Skeletal muscle tissue (tissue), 4 donors: ENCODE measurements around the gene DUSP14. TPM values are rescaled to one million over a fixed set of nuclear protein-coding genes. Genes with fewer than 3 reads are reported as not detected.

Source experiments
- H3K27ac ChIP-seq: one replicate; pipeline ENCODE4 v1.7.0; 2013; ENCODE audit warnings: mild to moderate bottlenecking, low read depth, low read length, inconsistent platforms
- H3K27me3 ChIP-seq, 3 donors: one replicate each; pipeline ENCODE4 v1.7.0; 2013; ENCODE audit warnings: low read length in 3 of 3; ENCODE audit not compliant: control insufficient read depth in 3 of 3, insufficient read depth in 3 of 3
- H3K36me3 ChIP-seq, 3 donors: one replicate each; pipeline ENCODE4 v1.7.0; 2013; ENCODE audit warnings: low read length in 3 of 3; ENCODE audit not compliant: control insufficient read depth in 3 of 3, insufficient read depth in 3 of 3
- H3K4me1 ChIP-seq, 3 donors: one replicate each; pipeline ENCODE4 v1.7.0; 2013; ENCODE audit warnings: low read length in 3 of 3, mild to moderate bottlenecking in 3 of 3; ENCODE audit not compliant: control insufficient read depth in 3 of 3, insufficient read depth in 3 of 3
- H3K4me3 ChIP-seq, 3 donors: one replicate each; pipeline ENCODE4 v1.7.0; 2013; ENCODE audit warnings: low read length in 3 of 3
- H3K9ac ChIP-seq, 3 donors: one replicate each; pipeline ENCODE4 v1.7.0; 2013; ENCODE audit warnings: low read length in 3 of 3, mild to moderate bottlenecking in 3 of 3, moderate library complexity in 2 of 3, low read depth in 1 of 3
- H3K9me3 ChIP-seq, 3 donors: one replicate each; pipeline ENCODE4 v1.7.0; 2013; ENCODE audit warnings: low read length in 3 of 3; ENCODE audit not compliant: control insufficient read depth in 3 of 3
- total RNA-seq: library from RNA; depleted of rRNA; stranded (reverse); fragments of >200 nt; gene quantifications from one replicate; pipeline ENCODE4 v1.2.3, GENCODE V29; 2014
- donor health status: Osteomylitis.

Gene DUSP14
- total RNA-seq, 1 donor from 2014 or later, result 9.4 TPM

DNA sequence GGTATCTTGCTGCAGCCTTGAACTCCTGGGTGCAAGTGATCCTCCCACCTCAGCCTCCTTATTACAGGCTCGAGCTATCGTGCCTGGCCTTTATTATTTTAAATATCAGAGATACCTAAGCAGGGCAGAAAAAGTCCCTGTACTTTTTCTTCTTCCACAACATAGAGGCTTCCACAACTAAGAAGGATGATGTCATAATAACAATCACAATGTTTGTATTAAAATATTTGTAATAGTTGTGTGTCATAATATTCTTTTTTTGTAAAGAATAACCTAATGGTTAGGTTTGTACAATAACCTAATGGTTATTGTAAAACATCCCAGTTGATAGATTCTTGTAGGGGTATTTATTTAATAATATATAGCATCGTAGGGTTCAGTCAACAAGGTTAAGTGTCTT is 26.7 kb upstream of the DUSP14 start:
- H3K9me3 ChIP-seq, result no peaks in the 10 kb centered on the region
- no peak overlapping the region for H3K9ac ChIP-seq
- no peaks in the 10 kb centered on the region for H3K27me3 ChIP-seq
- no peaks in the 10 kb centered on the region for H3K4me1 ChIP-seq
- no peak overlapping the region for H3K27ac ChIP-seq
- H3K4me3 ChIP-seq, result no peak overlapping the region
- H3K36me3 ChIP-seq, result peaks cover 4 to 37% (median 29%) of the 10 kb centered on the region in 3 donors

DNA sequence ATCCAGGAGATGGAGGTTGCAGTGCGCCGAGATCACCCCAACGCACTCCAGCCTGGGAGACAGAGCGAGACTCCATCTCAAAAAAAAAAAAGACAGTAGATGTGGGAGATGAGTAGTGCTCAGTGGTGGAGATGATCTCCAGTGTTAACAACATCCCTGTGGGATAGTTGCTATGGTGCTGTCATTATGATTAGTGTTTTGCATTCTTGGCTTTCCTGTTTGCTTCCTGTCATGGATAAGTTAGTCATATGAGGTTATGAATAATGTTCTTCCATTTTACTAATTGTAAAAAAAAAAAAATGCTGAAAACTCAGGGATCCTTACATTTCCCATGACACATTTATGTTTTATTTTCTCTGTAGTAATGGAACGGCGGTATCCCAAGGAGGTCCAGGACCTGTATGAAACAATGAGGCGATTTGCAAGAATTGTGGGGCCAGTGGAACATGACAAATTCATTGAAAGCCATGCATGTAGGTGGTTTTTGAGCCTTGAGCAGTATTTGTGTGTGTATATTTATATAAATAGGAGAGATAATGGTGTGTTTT is 24.5 kb upstream of the DUSP14 start:
- no peaks in the 10 kb centered on the region for H3K9me3 ChIP-seq
- peaks cover 4 to 42% (median 35%) of the 10 kb centered on the region in 3 donors for H3K36me3 ChIP-seq
- no peak overlapping the region for H3K4me3 ChIP-seq
- H3K27me3 ChIP-seq, result no peaks in the 10 kb centered on the region
- no peaks in the 10 kb centered on the region for H3K4me1 ChIP-seq
- no peak overlapping the region for H3K9ac ChIP-seq
- H3K27ac ChIP-seq, result no peak overlapping the region

DNA sequence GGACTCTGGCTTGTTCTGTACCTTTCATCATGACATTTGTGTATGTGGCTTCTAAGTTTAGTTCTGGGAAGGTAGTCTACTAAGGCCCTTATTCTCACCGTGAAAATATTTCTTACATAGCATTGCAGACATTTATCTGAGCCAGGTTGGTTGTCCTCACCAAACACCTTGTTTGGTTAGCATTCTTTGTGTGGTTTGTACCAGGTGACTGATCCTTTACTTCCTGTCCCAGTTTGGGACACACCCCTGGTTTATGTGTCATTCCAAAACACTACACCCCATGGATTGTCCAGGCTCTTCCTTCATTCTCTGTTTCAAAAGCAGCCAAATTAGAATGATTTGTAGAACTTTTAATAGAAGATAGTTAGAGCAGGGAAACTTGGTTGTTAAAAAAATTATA is 23.2 kb upstream of the DUSP14 start:
- no peaks in the 10 kb centered on the region for H3K27me3 ChIP-seq
- H3K4me1 ChIP-seq, result no peaks in the 10 kb centered on the region
- H3K4me3 ChIP-seq, result no peak overlapping the region
- H3K36me3 ChIP-seq, result peaks cover 15 to 53% (median 42%) of the 10 kb centered on the region in 3 donors
- H3K27ac ChIP-seq, result no peak overlapping the region
- H3K9ac ChIP-seq, result no peak overlapping the region
- H3K9me3 ChIP-seq, result no peaks in the 10 kb centered on the region

DNA sequence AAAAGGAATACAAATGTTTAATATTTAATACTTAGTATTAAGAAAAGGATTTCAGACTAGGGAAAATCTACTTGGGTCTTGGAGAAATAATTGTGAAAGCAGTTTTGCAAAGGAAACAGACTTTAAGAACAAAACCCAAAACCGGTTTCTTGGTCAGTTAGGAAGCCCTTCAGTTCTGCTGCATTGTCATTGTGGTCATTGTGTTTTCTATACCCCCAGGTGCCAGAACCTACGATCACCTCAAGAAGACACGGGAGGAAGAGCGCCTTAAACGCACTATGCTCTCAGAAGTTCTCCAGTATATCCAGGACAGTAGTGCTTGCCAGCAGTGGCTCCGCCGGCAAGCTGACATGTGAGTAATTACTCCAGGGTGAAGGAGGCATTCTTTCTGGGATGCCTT is 19.5 kb upstream of the DUSP14 start:
- no peaks in the 10 kb centered on the region for H3K9me3 ChIP-seq
- H3K27ac ChIP-seq, result no peak overlapping the region
- H3K36me3 ChIP-seq, result peaks cover 26 to 66% (median 53%) of the 10 kb centered on the region in 3 donors
- H3K9ac ChIP-seq, result no peak overlapping the region
- H3K27me3 ChIP-seq, result no peaks in the 10 kb centered on the region
- no peak overlapping the region for H3K4me3 ChIP-seq
- H3K4me1 ChIP-seq, result no peaks in the 10 kb centered on the region

DNA sequence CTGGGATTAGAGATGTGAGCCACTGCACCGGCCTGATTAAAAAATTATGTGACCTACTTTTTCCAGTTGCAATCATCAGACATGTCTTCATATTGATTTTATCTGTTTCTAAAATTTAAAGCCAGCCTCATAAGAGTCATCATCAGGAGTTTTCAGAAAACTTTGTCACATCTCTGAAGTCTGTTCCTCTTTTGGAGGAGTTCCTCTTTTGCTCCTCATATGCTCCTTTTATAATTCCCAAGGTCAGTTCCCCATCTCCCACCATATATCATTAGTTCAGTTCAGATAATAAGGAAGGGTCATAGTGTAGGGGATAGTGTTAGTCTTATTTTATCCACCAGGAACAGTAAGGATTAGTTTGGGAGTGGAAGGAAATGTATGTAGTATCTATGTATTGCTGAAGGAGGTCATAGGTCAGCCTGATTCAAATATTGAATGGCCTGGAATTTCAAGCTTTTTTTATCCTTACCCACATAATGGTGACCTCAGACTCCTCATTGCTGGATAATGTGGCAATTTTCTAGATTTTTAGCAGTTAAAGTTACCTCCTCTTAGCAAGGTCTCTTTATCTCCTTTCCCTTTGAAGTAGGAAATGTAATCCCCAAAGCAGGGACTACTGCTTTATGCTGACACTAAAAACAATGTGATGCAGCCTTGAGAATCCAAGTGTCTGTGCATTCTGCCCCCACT is 13.8 kb upstream of the DUSP14 start:
- peaks cover 23 to 52% (median 36%) of the 10 kb centered on the region in 3 donors for H3K36me3 ChIP-seq
- peaks cover 6 to 17% (median 8%) of the 10 kb centered on the region in 3 donors for H3K4me1 ChIP-seq
- H3K4me3 ChIP-seq, result no peak overlapping the region
- no peaks in the 10 kb centered on the region for H3K27me3 ChIP-seq
- no peaks in the 10 kb centered on the region for H3K9me3 ChIP-seq
- peak overlapping the region in 1 of 3 donors; percentile 20 for H3K9ac ChIP-seq
- no peak overlapping the region for H3K27ac ChIP-seq

DNA sequence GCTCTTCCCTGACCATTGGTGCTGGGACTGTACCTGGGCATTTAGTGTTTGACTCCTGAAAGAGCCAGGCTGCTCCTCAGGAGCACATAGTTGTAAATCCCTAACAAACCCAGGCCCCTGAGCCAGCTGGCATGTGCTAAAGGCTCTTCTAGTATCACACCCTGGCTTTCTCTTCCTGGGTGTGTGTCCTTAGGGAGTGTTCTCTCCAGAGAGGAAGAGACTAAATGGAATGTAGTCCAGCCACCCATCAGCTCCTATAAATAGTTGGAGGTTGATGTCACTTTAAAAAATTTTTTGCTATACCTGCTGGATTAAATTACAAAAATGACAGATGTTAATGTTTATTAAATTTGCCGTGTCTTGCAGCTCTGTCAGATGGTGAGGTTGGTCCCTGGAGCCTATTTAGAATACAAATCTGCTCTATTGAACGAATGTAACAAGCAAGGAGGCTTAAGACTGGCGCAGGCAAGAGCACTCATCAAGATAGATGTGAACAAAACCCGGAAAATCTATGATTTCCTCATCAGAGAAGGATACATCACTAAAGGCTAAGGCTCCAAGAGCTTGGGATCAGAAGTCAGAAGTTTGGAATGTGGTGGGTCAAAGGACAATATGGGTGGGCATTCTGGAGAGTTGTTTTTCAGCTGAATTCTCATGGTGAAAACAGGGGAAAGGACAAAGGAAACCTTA is 13.1 kb upstream of the DUSP14 start:
- Histone ChIP-seq H3K36me3 (peaks cover 20 to 48% (median 32%) of the 10 kb centered on the region in 3 donors), H3K9me3 (no peaks in the 10 kb centered on the region), H3K4me1 (peaks cover 6 to 17% (median 8%) of the 10 kb centered on the region in 3 donors), H3K27ac (no peak overlapping the region), H3K27me3 (no peaks in the 10 kb centered on the region), H3K4me3 (no peak overlapping the region), H3K9ac (peak overlapping the region in 1 of 3 donors; percentile 20)

DNA sequence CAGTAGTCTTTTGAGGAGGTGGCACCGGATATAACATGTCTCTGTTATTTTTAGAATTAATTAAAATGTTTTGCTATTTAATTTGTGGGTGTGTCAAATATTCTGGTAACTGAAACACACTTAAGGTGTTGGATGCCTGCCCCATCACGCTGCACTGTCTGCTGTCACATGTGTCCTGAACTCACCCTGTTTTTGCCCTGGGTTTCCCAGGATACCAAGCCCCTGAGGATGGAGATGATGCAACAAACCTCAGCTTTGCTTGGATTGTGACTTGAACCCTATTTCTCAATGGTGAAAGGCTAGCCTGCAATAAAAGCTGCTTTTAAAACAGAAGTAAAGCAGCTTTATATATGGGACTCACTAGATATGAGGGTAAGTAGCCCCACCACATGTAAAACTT is 11.5 kb upstream of the DUSP14 start:
- Histone ChIP-seq H3K9ac (no peak overlapping the region), H3K9me3 (no peaks in the 10 kb centered on the region), H3K27me3 (no peaks in the 10 kb centered on the region), H3K27ac (no peak overlapping the region), H3K36me3 (peaks cover 16 to 46% (median 32%) of the 10 kb centered on the region in 3 donors), H3K4me1 (peaks cover 11 to 20% (median 13%) of the 10 kb centered on the region in 3 donors), H3K4me3 (no peak overlapping the region)

DNA sequence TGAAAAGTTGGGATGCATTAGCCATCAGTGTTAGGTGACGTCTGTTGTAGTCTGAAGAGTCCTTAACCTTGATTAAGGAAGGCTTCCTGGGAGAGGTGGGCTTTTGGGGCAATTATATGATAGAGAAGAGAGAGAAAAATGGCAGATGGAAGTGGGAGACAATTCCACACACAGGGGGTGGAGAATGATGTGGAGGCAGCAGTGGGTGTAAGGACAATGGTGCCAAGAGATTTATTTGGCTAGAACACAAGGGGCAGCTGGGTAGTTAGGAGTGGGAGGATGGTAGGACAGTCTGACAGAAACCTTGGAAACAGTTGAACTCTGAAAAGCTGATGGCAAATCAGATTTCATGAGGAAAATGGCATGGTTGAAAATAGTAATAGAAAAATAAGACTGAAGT is 10.7 kb upstream of the DUSP14 start:
- Histone ChIP-seq H3K27me3 (no peaks in the 10 kb centered on the region), H3K9me3 (no peaks in the 10 kb centered on the region), H3K27ac (no peak overlapping the region), H3K4me1 (peaks cover 18 to 23% (median 18%) of the 10 kb centered on the region in 3 donors), H3K9ac (no peak overlapping the region), H3K36me3 (peaks cover 10 to 38% (median 25%) of the 10 kb centered on the region in 3 donors), H3K4me3 (no peak overlapping the region)

DNA sequence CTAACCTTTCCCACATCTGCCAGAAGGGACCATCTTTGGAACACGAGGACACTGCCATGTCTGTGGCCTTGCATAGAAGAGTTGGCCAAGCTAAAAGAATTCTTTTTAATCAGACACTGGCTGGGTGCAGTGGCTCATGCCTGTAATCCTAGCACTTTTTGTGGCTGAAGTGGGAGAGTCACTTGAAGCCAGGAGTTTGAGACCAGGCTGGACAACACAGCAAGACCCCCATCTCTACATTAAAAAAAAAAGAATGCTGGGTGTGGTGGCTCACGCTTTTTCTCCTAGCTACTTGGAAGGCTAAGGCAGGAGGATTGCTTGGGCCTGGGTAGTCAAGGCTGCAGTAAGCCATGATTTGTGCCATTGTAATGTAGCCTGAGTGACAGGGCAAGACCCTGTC is 9.3 kb upstream of the DUSP14 start:
- H3K27me3 ChIP-seq, result no peaks in the 10 kb centered on the region
- no peak overlapping the region for H3K9ac ChIP-seq
- H3K4me1 ChIP-seq, result peaks cover 18 to 22% (median 18%) of the 10 kb centered on the region in 3 donors
- H3K9me3 ChIP-seq, result no peaks in the 10 kb centered on the region
- no peak overlapping the region for H3K27ac ChIP-seq
- no peak overlapping the region for H3K4me3 ChIP-seq
- H3K36me3 ChIP-seq, result peaks cover 6 to 32% (median 18%) of the 10 kb centered on the region in 3 donors
